Endometrial microvascular endothelial cells (primary cell): ENCODE measurements around the gene MRPS27. TPM values are rescaled to one million over a fixed set of nuclear protein-coding genes. Genes with fewer than 3 reads are reported as not detected.

Experiments used
- in situ Hi-C: cut with HindIII; loops from 2 replicates; pipeline ENCODE4 v1.10.0; 2017; ENCODE audit warnings: low sequenced_read_pairs, low pct_unique_long_range_greater_than_20kb; ENCODE audit errors: inconsistent ontology term
- total RNA-seq: library from RNA; depleted of rRNA; stranded (reverse); fragments of >200 nt; gene quantifications from one replicate; pipeline ENCODE4 v1.2.3, GENCODE V29; 2015; ENCODE audit errors: inconsistent ontology term

Gene MRPS27
- total RNA-seq, 1 donor from 2014 or later = 95.5 TPM

GRCh38 chr5:72221541-72221940 is 98.5 kb downstream of the MRPS27 start:
- in situ Hi-C loops = no loop called here

- in situ Hi-C loops = no loop called here
Observed at GRCh38 chr5:72221099-72221498, 98.9 kb downstream of the MRPS27 start.

DNA sequence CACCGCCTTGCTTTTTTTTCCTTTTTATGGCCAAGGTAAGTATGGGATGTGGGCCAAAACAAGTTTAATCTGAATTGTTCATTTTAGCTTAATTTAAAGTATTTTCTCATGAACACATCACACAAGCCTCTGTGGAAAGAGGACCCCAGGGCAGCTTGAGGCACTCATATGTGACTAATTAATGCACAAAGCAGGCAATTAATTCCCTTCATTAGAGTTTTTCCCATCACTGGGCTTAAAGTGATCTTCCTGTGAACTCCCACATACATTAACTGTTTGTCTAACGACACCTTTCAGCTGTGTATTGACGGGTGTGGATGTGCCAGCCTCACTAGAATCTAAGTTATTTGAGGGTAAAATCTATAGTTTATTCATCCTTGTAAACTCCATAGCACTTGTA is 103.3 kb downstream of the MRPS27 start:
- in situ Hi-C loops = no loop called here

DNA sequence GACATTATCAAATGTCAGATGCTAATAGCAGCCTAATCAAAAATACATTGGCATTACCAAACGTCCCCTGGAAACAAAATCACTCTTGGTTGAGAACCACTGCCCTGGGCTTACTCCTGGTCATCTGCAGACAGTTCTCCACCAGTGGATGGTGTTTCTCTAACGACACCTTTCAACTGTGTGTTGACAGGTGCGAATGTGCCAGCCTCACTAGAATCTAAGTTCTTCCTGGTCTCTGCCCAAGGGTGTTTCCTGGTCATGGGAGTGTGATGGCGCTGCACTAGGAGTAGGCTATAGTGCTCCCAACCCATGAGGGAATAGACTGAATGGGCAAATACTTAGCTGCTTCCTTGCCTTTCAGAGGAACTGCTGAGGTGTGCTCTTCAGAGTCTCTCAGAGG is 105.9 kb downstream of the MRPS27 start:
- in situ Hi-C loops = no loop called here

- in situ Hi-C loops = no loop called here
Observed at GRCh38 chr5:72213482-72213881, 106.6 kb downstream of the MRPS27 start.

DNA sequence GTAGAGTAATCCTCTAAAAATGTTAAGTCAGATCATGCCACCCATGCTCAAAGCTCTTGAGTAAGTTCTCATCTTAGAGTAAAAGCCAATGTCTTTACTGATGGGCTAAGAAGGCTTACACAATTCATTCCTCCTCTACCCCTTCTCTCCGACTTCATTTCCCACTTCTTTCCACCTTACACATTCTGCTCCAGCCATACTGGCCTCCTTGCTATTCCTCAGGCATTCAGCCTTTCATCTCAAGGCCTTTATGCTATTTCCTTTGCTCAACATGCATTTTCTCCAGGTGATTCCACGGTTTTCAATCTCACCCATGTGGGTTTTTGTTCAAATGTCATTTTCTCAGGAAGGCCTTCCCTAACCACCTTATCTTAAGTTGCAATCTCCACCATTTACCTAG is 107.9 kb downstream of the MRPS27 start:
- in situ Hi-C loops = no loop called here

DNA sequence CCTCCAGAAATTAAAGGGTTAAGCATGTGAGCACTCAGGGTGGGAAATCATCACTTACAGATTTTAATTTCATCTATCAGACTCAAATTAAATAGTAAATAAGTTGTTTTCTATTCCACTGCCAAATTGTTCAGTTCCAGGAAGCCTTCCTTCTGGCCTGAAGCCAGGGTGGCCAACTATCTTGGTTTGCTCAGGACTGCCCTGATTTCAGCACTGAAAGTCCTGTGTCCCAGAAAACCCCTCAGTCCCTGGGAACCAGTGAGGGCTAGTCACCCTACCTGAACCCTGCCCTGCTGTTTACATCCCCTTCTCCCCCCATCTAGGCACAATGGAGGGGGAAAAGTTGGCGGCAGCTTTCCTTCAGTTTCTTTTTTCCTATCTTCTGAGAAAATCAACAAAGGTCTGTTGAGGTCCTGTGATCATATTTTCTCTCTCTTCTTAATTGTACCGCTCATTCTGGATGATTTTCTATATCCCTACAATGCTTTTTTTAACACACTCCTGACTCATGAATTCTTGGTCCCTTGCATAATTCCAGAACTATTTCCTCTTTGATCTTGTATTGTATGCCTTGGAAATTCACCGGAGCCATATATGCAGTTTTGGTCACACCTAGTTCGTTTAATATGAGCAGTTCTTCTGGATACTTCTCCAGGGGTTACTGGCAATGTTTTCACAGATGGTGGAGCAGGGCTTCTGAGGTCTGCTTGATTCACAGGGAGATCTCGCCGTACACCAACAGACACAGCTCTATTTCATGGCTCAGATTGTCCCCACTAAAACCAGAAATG is 109.0 kb downstream of the MRPS27 start:
- in situ Hi-C loops = no loop called here

DNA sequence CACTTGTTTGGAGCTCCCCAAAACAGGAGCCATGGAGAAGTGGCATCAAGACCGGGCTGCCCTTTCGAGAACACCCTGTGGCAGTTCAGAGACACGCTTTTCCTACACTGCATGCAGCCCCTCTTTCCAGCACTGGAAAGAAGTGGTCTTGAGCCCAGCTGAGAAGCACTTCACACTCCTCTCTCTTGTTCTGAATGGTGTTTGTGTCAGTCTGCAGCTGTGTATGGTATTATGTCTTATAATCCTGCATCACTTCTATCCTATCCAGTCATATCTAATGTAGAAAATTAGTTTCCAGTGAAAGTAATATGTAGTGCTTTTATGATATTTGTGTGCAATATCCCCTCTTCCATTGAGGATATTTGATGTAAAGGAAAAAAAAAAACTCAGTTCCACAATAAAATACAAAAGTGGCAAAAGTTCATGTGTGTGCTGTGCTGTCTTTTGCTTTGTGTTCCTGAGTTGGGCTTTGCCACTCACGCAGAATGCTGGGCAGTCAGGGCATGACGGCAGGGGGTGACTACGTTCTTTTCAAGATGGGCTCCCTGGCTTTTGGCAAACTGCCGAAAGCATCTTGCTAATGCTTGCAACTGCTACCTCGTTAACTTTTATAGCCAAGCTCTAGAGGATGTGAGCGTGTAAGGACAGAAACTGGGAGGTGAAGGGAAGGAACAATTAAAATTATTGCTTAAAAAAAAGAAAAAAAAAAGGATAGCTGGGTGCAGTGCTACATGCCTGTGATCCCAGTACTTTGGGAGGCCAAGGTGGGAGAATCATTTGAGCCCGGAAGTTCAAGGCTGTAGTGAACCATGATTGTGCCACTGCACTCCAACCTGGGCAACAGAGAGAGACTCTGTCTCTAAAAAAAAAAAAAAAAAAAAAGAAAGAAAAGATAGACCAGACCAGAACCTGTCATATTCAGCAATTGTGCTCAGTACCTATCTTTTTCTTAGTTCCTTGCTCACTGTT is 110.6 kb downstream of the MRPS27 start:
- in situ Hi-C loops = no loop called here

DNA sequence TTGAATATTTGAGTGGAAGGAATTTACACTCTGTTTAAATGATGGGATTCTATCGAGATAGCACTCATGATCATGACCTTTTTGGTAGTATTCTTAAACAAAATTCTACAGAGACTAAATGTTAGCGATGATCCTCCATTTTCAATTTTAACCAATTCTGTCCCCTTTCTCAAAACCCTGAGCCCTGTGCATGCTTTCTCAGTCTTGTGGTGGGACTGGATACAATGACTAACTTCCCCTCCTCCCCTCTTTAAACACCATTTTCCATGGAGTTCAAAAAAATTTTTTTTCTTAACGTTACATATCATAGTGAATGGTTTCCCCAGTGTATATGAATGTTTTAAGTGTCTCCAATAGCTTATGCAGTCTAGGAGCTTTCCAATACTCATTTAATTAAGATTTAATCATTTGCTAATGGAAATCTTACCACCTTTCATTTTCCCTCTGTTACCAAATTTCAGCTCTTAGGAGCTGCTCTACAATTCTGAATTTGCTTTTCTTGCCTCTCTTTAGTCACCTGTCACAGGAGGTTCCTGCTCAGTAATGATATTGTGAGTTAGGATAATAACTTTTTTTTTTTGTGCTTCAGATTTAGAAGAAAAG is 111.6 kb downstream of the MRPS27 start:
- in situ Hi-C loops = no loop called here

DNA sequence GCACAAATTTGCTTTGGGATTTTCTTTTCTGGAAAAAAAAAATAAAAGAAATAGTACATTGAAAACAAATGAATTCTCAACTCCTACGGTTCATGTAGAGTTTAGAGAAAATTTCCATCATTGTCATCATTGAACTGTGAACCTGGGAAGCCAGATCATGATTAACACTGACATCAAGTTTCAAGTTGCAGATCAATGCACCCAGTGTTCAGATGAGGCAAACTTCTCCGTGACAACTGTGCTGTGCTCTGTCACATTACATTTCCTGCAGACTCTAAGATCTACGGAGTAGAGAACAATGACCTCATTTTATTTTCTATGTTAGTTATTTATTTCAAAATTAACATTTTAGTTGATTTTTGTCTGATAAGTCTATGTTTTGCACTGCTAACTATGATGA is 113.0 kb downstream of the MRPS27 start:
- in situ Hi-C loops = no loop called here

- in situ Hi-C loops = no loop called here
Observed at GRCh38 chr5:72206160-72206559, 113.9 kb downstream of the MRPS27 start.

GRCh38 chr5:72205431-72206009 is 114.5 kb downstream of the MRPS27 start:
- in situ Hi-C loops = no loop called here

DNA sequence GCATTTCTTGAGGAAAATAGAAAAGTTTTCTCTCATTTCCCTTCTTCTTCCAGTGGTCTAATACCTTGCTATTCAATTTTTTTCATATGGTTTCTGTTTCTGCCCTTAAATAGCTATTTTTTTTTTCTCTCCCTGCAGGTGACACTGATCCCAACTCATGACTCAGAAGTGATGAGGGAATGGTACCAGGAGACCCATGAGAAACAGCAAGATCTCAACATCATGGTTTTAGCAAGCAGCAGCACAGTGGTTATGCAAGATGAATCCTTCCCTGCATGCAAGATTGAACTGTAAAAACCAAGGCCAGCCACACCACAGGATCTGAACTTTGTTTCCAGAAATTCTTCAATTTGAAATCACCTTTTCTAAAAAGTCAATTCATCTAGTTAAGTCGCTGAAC is 115.1 kb downstream of the MRPS27 start:
- in situ Hi-C loops = no loop called here

DNA sequence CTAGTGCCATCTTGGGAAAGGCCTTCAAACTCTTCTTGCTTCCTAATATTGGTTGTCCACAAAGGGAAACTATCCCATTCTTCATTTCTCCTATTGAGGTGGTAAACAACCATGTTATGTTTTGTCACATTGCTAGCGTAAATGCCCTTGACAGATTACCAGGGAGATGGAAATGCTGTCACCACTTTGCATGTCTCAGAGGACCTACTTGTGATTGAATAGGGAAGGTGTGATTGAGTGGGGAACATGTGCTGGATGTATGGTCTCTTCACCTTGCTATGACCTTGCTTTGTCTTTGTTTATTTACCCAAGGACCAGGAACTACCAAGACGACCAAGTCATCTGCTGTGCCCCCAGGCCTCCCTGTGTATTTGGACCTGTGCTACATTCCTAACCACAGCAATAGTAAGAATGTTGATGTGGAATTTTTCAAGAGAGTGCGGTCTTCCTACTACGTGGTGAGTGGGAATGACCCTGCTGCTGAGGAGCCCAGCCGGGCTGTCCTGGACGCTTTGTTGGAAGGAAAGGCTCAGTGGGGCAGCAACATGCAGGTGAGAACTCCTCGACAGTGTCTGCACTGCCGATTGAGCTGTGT is 116.7 kb downstream of the MRPS27 start:
- in situ Hi-C loops = no loop called here

- in situ Hi-C loops = no loop called here
Observed at GRCh38 chr5:72202331-72202825, 117.7 kb downstream of the MRPS27 start.

- in situ Hi-C loops = no loop called here
Observed at GRCh38 chr5:72199681-72200080, 120.4 kb downstream of the MRPS27 start.

GRCh38 chr5:72197393-72197792 is 122.6 kb downstream of the MRPS27 start:
- in situ Hi-C loops = no loop called here

GRCh38 chr5:72195581-72195980 is 124.5 kb downstream of the MRPS27 start:
- in situ Hi-C loops = no loop called here

DNA sequence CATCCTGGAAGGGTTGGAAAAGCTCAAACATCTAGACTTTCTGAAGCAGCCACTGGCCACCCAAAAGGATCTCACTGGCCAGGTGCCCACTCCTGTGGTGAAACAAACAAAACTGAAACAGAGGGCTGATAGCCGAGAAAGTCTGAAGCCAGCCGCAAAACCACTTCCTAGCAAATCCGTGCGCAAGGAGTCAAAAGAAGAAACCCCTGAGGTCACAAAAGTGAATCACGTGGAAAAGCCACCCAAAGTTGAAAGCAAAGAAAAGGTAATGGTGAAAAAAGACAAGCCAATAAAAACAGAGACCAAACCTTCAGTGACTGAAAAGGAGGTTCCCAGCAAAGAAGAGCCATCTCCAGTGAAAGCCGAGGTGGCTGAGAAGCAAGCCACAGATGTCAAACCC is 125.2 kb downstream of the MRPS27 start:
- in situ Hi-C loops = no loop called here
